SK-MEL-5 (cell line): ENCODE results near the gene TSC22D4. TPM values are rescaled to one million over a fixed set of nuclear protein-coding genes. Genes with fewer than 3 reads are reported as not detected.
"Not testable (repeated sequence)": the region's sequence is repeated elsewhere in the genome, so short reads cannot be mapped to it uniquely, and the experiment has no call there.

Experiments used
- DNase-seq: peaks from one replicate; pipeline ENCODE4 v3.0.0-alpha.2; 2016; ENCODE audit warnings: low read depth, low spot score
- in situ Hi-C: cut with HindIII; loops from 2 replicates; pipeline ENCODE4 v1.10.0; 2016; ENCODE audit warnings: low sequenced_read_pairs, high pct_unique_total_duplicates, low pct_unique_long_range_greater_than_20kb
- total RNA-seq: library from RNA; depleted of rRNA; stranded (reverse); fragments of >200 nt; shearing (Covaris generic); gene quantifications from 2 replicates; pipeline ENCODE4 v1.2.3, GENCODE V29; 2014

The TSC22D4 gene
- total RNA-seq, 1 experiment from 2014 or later, result 64.3 TPM

- in situ Hi-C loops, result no loop called here
- no peak for DNase-seq
These were observed 14.2 kb downstream of the TSC22D4 start for GRCh38 chr7:100464791-100465190.

DNA sequence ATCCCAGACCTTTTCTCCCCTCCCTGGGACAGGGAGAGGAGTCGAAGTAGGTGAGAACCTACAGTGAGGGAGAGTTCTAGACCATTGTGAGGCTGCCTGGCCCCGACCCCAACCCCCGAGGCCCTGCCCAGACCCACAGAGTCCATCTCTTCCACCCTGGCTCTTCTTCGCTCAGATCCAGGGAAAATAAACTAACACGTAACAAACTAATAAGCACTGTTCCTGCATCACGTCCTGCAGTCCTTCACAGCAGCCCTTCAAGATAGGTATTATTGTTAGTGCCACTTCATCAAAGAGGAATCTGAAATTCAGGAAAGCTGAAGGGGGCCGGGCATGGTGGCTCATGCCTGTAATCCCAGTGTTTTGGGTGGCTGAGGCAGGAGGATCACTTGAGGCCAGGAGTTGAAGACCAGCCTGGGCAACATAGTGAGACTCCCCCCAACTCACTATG lies 14.8 kb downstream of the TSC22D4 start, which contains the start of gene SPACDR:
Gene SPACDR (minus strand): TSS at position 51 of the 451 bp plus-strand sequence. CDS start 235 bp downstream, outside the sequence.
- DNase-seq, result no peak
- in situ Hi-C loops, result no loop called here

GRCh38 chr7:100457033-100457432 lies 22.0 kb downstream of the TSC22D4 start:
- in situ Hi-C loops, result no loop called here
- DNase-seq, result no peak

- in situ Hi-C loops, result no loop called here
- no peak for DNase-seq
These were observed 22.5 kb downstream of the TSC22D4 start for GRCh38 chr7:100456562-100456961.

GRCh38 chr7:100455206-100455605 lies 23.8 kb downstream of the TSC22D4 start:
- in situ Hi-C loops, result no loop called here
- no peak for DNase-seq

DNA sequence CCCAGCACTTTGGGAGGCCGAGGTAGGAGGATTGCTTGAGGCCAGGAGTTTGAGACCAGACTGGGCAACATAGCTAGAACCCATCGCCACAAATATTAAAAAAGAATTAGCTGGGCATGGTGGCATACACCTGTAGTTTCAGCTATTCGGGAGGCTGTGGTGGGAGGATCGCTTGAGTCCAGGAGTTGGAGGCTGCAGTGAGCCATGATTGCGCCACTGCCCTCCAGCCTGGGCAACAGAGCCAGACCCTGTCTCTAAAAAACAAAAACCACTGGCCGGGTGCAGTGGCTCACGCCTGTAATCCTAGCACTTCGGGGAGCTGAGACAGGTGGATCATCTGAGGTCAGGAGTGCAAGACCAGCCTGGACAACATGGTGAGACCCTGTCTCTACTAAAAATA lies 25.2 kb downstream of the TSC22D4 start:
- DNase-seq, in situ Hi-C loops: not testable (repeated sequence)

DNA sequence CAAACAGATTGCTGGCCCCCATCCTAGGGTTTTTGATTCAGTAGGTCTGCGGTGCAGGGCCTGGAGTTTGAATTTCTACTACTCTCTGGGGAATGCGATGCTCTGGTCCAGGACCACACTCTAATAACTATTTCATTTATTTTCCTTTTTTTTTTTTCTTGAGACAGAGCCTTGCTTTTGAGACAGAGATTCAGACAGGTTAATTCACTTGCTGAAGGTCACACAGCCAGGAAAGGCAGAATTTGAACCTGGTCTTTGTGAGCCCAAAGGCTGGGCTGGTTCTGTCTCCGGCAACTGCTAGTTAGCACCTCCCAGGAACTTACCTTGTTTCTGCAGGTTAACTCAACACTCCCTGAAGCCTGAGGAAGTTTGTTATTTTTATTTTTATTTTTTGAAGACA lies 26.5 kb downstream of the TSC22D4 start:
- no peak for DNase-seq
- in situ Hi-C loops, result no loop called here

DNA sequence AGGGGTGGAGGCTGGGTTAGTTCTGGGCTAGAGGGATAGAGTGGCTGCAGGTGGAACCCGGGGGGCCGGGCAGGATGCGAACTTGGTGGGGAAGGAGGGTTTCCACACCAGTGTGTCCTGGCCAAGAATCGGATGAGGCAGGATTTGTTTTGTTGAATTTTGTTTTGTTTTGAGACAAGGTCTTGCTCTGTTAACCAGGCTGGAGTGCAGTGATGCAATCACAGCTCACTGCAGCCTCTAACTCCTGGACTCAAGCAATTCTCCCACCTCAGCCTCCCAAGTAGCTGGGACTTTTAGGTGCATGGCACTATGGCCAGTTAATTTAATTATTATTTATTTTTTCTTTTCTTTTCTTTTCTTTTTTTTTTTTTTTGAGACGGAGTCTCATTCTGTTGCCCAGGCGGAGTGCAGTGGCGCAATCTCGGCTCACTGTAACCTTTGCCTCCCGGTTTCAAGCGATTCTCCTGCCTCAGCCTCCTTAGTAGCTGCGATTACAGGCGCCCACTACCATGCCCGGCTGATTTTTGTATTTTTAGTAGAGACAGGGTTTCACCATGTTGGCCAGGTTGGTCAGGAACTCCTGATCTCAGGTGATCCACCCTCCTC lies 29.7 kb downstream of the TSC22D4 start:
- DNase-seq, result no peak
- in situ Hi-C loops, result no loop called here

- DNase-seq, in situ Hi-C loops: not testable (repeated sequence)
These were observed 31.7 kb downstream of the TSC22D4 start for GRCh38 chr7:100447363-100447762.

- in situ Hi-C loops, result no loop called here
- no peak for DNase-seq
These were observed 33.0 kb downstream of the TSC22D4 start for GRCh38 chr7:100446040-100446439.

DNA sequence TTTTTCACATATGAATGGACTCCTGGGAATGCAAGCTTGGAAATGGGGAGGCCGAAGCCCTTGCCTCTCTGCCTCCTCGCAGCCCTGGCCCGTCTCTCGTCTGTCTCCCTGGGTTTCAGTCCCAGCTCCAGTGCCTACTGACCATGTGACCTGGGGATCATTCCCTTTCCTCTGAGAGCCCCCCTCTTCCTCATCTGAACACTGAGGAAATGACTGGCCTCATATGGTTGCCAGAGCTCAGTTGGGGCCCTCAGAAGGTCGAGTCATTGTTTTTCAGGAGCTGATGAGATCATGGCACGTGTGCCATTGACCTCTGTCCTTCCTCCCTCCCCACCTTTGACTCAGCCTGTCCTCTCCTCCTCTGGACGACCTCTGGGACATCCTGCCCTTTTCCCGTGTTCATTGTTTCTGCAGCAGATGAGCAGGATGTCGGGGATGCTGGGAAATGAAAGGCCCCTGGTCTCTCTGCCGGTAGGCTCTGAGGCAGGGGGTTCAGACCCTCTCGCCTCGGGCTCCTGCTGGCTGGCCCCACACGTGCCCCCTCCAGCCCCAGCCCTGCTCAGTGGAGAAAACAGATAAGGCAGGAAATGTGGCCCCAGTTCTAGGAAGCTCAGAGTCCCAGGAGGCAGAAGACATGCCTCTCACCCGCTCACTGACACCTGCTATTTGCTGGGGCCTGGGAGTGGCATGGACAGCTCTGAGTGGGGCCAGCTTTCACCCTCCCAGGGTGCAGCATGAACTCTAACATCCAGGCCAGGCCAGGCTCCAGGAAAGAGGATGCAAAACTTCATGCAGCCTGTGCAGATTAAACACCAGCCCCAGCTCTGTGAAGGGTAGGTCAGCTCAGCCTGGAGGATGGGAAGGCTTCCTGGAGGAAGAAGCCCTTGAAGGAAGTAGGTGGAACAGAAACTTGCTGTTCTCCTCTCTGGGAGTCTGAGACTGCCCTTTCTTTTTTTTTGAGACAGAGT lies 34.4 kb downstream of the TSC22D4 start:
- in situ Hi-C loops, result no loop called here
- no peak for DNase-seq

- in situ Hi-C loops, result no loop called here
- DNase-seq, result no peak
These were observed 35.7 kb downstream of the TSC22D4 start for GRCh38 chr7:100443096-100443840.

- in situ Hi-C loops, result no loop called here
These were observed 37.1 kb downstream of the TSC22D4 start for GRCh38 chr7:100441641-100442535.

DNA sequence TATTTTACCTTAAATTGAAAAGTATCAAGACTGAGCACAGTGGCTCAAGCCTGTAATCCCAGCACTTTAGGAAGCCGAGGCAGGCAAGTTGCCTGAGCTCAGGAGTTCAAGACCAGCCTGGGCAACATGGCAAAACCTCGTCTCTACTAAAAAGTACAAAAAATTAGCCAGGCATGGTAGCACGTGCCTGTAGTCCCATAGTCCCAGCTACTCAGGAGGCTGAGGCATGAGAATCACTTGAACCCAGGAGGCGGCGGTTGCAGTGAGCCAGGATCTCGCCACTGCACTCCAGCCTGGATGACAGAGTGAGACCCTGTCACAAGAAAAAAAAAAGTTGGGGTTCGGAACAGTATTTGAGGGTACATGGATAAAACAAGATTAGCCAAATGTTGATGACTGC lies 39.8 kb downstream of the TSC22D4 start:
- in situ Hi-C loops, DNase-seq: not testable (repeated sequence)

More at GRCh38 chr7:100441641-100442535, 37.1 kb downstream of the TSC22D4 start:
- DNase-seq, result no peak

GRCh38 chr7:100438731-100439130 lies 40.3 kb downstream of the TSC22D4 start:
- DNase-seq, in situ Hi-C loops: not testable (repeated sequence)

DNA sequence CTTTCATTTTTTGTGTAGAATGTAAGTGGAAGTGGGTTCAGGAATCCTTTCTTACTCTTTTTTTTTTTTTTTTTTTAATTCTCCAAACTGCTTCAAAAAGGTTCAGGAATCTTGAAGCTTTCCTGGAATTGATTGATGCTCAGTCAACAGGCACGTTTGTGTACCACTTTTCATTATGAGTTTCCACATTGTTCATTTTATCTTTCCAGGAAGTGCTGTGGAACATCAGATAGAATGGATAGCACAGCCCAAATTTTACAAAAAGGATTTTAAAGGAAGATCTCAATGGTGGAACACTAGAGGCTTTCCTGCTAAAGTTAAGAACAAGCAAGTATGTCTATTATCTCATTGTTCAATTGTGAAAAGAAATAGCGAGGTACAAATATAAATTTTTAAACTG lies 40.8 kb downstream of the TSC22D4 start:
- in situ Hi-C loops, result no loop called here
- DNase-seq, result no peak
